Endothelial cell of umbilical vein (primary cell): Measurements from ENCODE around the gene MRPL53. TPM values are rescaled to one million over a fixed set of nuclear protein-coding genes. Genes with fewer than 3 reads are reported as not detected.

ENCODE experiments used
- BruUV-seq: library from RNA; stranded (reverse); fragments of 400-500 nt; replicated peaks from 2 replicates; lab custom pipeline; 2021; lab: Mats Ljungman, UMichigan
- CTCF ChIA-PET: fragments of 300-600, 350-600 bp; sonication (Branson Sonifier 250); formaldehyde crosslinking; loops from one replicate; lab custom pipeline; 2021; ENCODE audit warnings: antibody characterized with exemption, inconsistent platforms; lab: Charles Lee
- POLR2A ChIA-PET: fragments of 300-600, 350-600 bp; sonication (Branson Sonifier 250); formaldehyde crosslinking; loops from one replicate; lab custom pipeline; 2021; ENCODE audit warnings: antibody characterized with exemption, inconsistent platforms; lab: Charles Lee
- DNase-seq: peaks from one replicate; pipeline ENCODE4 v3.0.0-alpha.2; 2011; ENCODE audit warnings: low read depth, low spot score
- FAIRE-seq: peaks from 2 replicates; lab custom pipeline; 2011; peaks lifted over from hg19 to GRCh38; lab: Jason Lieb, UNC
- H2AFZ ChIP-seq: 2 replicates; pipeline ENCODE4 v1.6.0; 2012; ENCODE audit warnings: low read depth, low read length, control low read depth, inconsistent platforms
- H3K27ac ChIP-seq: 2 replicates; pipeline ENCODE4 v1.5.1; 2011; ENCODE audit warnings: low read depth, mild to moderate bottlenecking, control low read depth, low read length, moderate library complexity; ENCODE audit not compliant: insufficient read depth
- H3K27me3 ChIP-seq, 2 experiments: 2 replicates each; pipeline versions ENCODE4 v1.6.0 to v1.6.1; 2011; ENCODE audit warnings: low read length in 2 of 2, mixed read lengths in 1 of 2; ENCODE audit not compliant: control insufficient read depth in 2 of 2, insufficient read depth in 2 of 2
- H3K36me3 ChIP-seq, 2 experiments: 2 replicates in 1 of 2; 3 replicates in 1 of 2; pipeline ENCODE4 v1.5.1; 2011; ENCODE audit warnings: low read length in 2 of 2, mild to moderate bottlenecking in 1 of 2, moderate library complexity in 1 of 2; ENCODE audit not compliant: control insufficient read depth in 2 of 2, insufficient read depth in 2 of 2; ENCODE audit errors: extremely low read depth in 1 of 2
- H3K4me1 ChIP-seq: 3 replicates; pipeline ENCODE4 v1.5.1; 2011; ENCODE audit warnings: mild to moderate bottlenecking, low read length; ENCODE audit not compliant: control insufficient read depth, insufficient read depth; ENCODE audit errors: extremely low read depth
- H3K4me2 ChIP-seq: 2 replicates; pipeline ENCODE4 v1.6.1; 2011; ENCODE audit warnings: low read length, control low read depth, mixed read lengths; ENCODE audit not compliant: insufficient read depth
- H3K4me3 ChIP-seq, 3 experiments: fragments of 200-600 bp in 1 of 3; sonication (generic), shearing (Covaris generic) in 1 of 3; replicated peaks in 1 of 3; 2 replicates each; pipeline ENCODE4 v1.5.1; 2011 to 2016; ENCODE audit warnings: control low read depth in 3 of 3, low read length in 3 of 3, mild to moderate bottlenecking in 2 of 3, inconsistent platforms in 1 of 3, low read depth in 1 of 3, moderate library complexity in 1 of 3; ENCODE audit not compliant: insufficient read depth in 1 of 3
- H3K79me2 ChIP-seq: 2 replicates; pipeline ENCODE4 v1.6.0; 2012; ENCODE audit warnings: low read length, inconsistent platforms; ENCODE audit not compliant: control insufficient read depth, insufficient read depth
- H3K9ac ChIP-seq: replicated peaks from 2 replicates; pipeline ENCODE3; 2011; ENCODE audit warnings: low read length, control low read depth; ENCODE audit not compliant: insufficient read depth; ENCODE audit errors: extremely low read depth
- H3K9me1 ChIP-seq: replicated peaks from 3 replicates; pipeline ENCODE4 v1.6.0; 2011; ENCODE audit warnings: mild to moderate bottlenecking, low read length; ENCODE audit not compliant: control insufficient read depth, insufficient read depth; ENCODE audit errors: extremely low read depth
- H3K9me3 ChIP-seq: replicated peaks from 2 replicates; pipeline ENCODE4 v1.5.1; 2012; ENCODE audit warnings: low read length, inconsistent platforms; ENCODE audit not compliant: control insufficient read depth, insufficient read depth
- H4K20me1 ChIP-seq: replicated peaks from 2 replicates; pipeline ENCODE3; 2011; ENCODE audit warnings: mild to moderate bottlenecking, low read length; ENCODE audit not compliant: control insufficient read depth, insufficient read depth; ENCODE audit errors: extremely low read depth
- CTCF ChIP-seq, 2 donors: IDR thresholded peaks; 1 replicate in 1 of 2; 2 replicates in 1 of 2; pipeline ENCODE4 v1.5.1; 2011; ENCODE audit warnings: low read length in 2 of 2, mild to moderate bottlenecking in 2 of 2, moderate library complexity in 2 of 2, control low read depth in 1 of 2, inconsistent platforms in 1 of 2, low read depth in 1 of 2; ENCODE audit not compliant: insufficient read depth in 1 of 2; ENCODE audit errors: extremely low read depth in 1 of 2
- EZH2 ChIP-seq: IDR thresholded peaks from 2 replicates; pipeline ENCODE4 v1.6.1; 2012; ENCODE audit warnings: borderline replicate concordance, low read depth, mild to moderate bottlenecking, moderate library complexity, low read length, inconsistent platforms; ENCODE audit not compliant: severe bottlenecking
- FOS ChIP-seq: IDR thresholded peaks from 2 replicates; pipeline ENCODE4 v1.6.1; 2011; ENCODE audit warnings: mild to moderate bottlenecking, low read length, moderate library complexity, borderline replicate concordance; ENCODE audit not compliant: insufficient read depth
- GATA2 ChIP-seq: IDR thresholded peaks from 2 replicates; pipeline ENCODE4 v1.7.0; 2011; ENCODE audit warnings: low read depth, mild to moderate bottlenecking, moderate library complexity, mixed read lengths, low read length; ENCODE audit not compliant: insufficient read length, insufficient read depth
- JUN ChIP-seq: IDR thresholded peaks from 2 replicates; pipeline ENCODE4 v1.6.1; 2011; ENCODE audit warnings: borderline replicate concordance, low read depth; ENCODE audit not compliant: insufficient read length, insufficient read depth
- MAX ChIP-seq: IDR thresholded peaks from 2 replicates; pipeline ENCODE4 v1.6.1; 2011; ENCODE audit not compliant: insufficient read depth, insufficient read length
- MYC ChIP-seq: IDR thresholded peaks from one replicate; pipeline ENCODE4 v1.6.1; 2011; ENCODE audit warnings: mild to moderate bottlenecking, low read depth, low read length
- POLR2A ChIP-seq: IDR thresholded peaks from 2 replicates; pipeline ENCODE4 v1.6.1; 2012; ENCODE audit warnings: low read depth, mild to moderate bottlenecking, control low read depth, low read length
- POLR2AphosphoS5 ChIP-seq: IDR thresholded peaks from 2 replicates; pipeline ENCODE4 v1.6.1; 2012; ENCODE audit warnings: low read depth, mild to moderate bottlenecking, control low read depth, low read length, moderate library complexity; ENCODE audit not compliant: insufficient read depth
- dilution Hi-C: fragments of 300-500 bp; cut with MboI; formaldehyde crosslinking; loops from one replicate; pipeline ENCODE4 v1.15.0; 2019; ENCODE audit warnings: low sequenced_read_pairs; ENCODE audit not compliant: extremely low pct_ligation_motif_present
- intact Hi-C: fragments of 100-400 bp; cut with micrococcal nuclease; formaldehyde crosslinking; loops from one replicate; pipeline ENCODE4 v1.10.0; 2022
- polyA plus RNA-seq, 4 experiments: library from polyadenylated mRNA; depleted of rRNA in 3 of 4; stranded (reverse) in 3 of 4; unstranded in 1 of 4; fragments of >200 nt; gene quantifications; 2 replicates each; pipeline versions ENCODE4 v1.2.1 to v1.2.3, GENCODE V29; 2011 to 2012; ENCODE audit warnings: missing spikeins in 1 of 4
- total RNA-seq: library from RNA; stranded (reverse); gene quantifications from 2 replicates; pipeline ENCODE4 v1.2.3, GENCODE V29; 2021

The MRPL53 gene
- total and polyA plus RNA-seq, 2 donors (not counting 3 experiments of a cell fraction or from before 2014, with no cell fraction given), result 68.7 to 69.7 TPM

- no TSS peak for BruUV-seq
- CTCF ChIA-PET, result no interaction called here
Measured at GRCh38 chr2:74495440-74495839, 23.0 kb upstream of the MRPL53 start.

More at GRCh38 chr2:74495440-74495839, 23.0 kb upstream of the MRPL53 start:
- H3K27ac ChIP-seq, result no peak overlapping the region
- no peaks in the 10 kb centered on the region for H3K9me3 ChIP-seq
- H3K4me1 ChIP-seq, result peaks cover 22% of the 10 kb centered on the region
- no peak for FAIRE-seq
- no peaks in the 10 kb centered on the region for H4K20me1 ChIP-seq
- H3K27me3 ChIP-seq, result peaks cover 23 to 35% of the 10 kb centered on the region in 2 experiments
- TF ChIP-seq EZH2, result no peak
- TF ChIP-seq FOS, result no peak
- TF ChIP-seq JUN, result no peak
- no peak for TF ChIP-seq POLR2AphosphoS5
- TF ChIP-seq GATA2, result no peak
- no peak for TF ChIP-seq MAX
- no peak for TF ChIP-seq MYC
- TF ChIP-seq POLR2A, result no peak
- TF ChIP-seq CTCF (IDR thresholded peaks at IDR 0.05; ENCODE audit: extremely low read depth in 1 of 2, insufficient read depth in 1 of 2, low read depth in 1 of 2, low read length in 2 of 2), result no peak
- no peaks in the 10 kb centered on the region for H3K79me2 ChIP-seq
- H3K4me3 ChIP-seq, result no peak overlapping the region
- dilution Hi-C loops, result no loop called here
- DNase-seq, result no peak
- no peak overlapping the region for H3K4me2 ChIP-seq
- no peak overlapping the region for H3K9ac ChIP-seq
- H2AFZ ChIP-seq, result no peak overlapping the region
- intact Hi-C loops, result loop anchor here (5.0 kb wide), 1 partner anchor 37 kb away; no protein-coding TSS in a partner anchor
- no peaks in the 10 kb centered on the region for H3K9me1 ChIP-seq
- POLR2A ChIA-PET, result no interaction called here
- peaks cover 3 to 12% of the 10 kb centered on the region in 2 experiments for H3K36me3 ChIP-seq
